CD4-positive, alpha-beta T cell treated with Interferon alpha-2 for 1 hour (primary cell): ENCODE measurements around the gene ASB8.

ENCODE experiments used
- DNase-seq, 2 donors: peaks; one replicate each; pipeline ENCODE4 v3.0.0-alpha.2; 2020 to 2022

Gene ASB8

GRCh38 chr12:48104531-48104930 lies 52.8 kb downstream of the ASB8 start:
- no peak for DNase-seq
